Cerebellar nuclear complex (tissue), 1 donor: Measurements from ENCODE around the gene RAI1.

Experiments used
- DNase-seq, 2 experiments: peaks; one replicate each; lab custom pipeline; 2025; lab: John Stamatoyannopoulos, UW

The RAI1 gene

GRCh38 chr17:17732892-17733670 is 51.8 kb downstream of the RAI1 start:
- no peak for DNase-seq

GRCh38 chr17:17736205-17737183 is 55.2 kb downstream of the RAI1 start:
- DNase-seq = no peak

GRCh38 chr17:17737961-17738894 is 57.0 kb downstream of the RAI1 start:
- DNase-seq = no peak

GRCh38 chr17:17738901-17739300 is 57.6 kb downstream of the RAI1 start:
- DNase-seq = no peak

- no peak for DNase-seq
Observed at GRCh38 chr17:17739388-17740066, 58.3 kb downstream of the RAI1 start.

- no peak for DNase-seq
Observed at GRCh38 chr17:17740615-17741348, 59.5 kb downstream of the RAI1 start.

- peak in 1 of 2 experiments; percentile 68 for DNase-seq
Observed at GRCh38 chr17:17741349-17742023, 60.2 kb downstream of the RAI1 start.

- no peak for DNase-seq
Observed at GRCh38 chr17:17742133-17742621, 60.9 kb downstream of the RAI1 start.

- no peak for DNase-seq
Observed at GRCh38 chr17:17742688-17743390, 61.6 kb downstream of the RAI1 start.

GRCh38 chr17:17743391-17744112 is 62.3 kb downstream of the RAI1 start:
- no peak for DNase-seq

GRCh38 chr17:17744116-17744515 is 62.9 kb downstream of the RAI1 start:
- no peak for DNase-seq

GRCh38 chr17:17745476-17746455 is 64.5 kb downstream of the RAI1 start:
- DNase-seq = no peak

GRCh38 chr17:17748179-17748578 is 66.9 kb downstream of the RAI1 start:
- DNase-seq = no peak

- no peak for DNase-seq
Observed at GRCh38 chr17:17748604-17749003, 67.3 kb downstream of the RAI1 start.

GRCh38 chr17:17749025-17749772 is 67.9 kb downstream of the RAI1 start:
- DNase-seq = no peak

GRCh38 chr17:17749921-17750320 is 68.7 kb downstream of the RAI1 start:
- peak in 1 of 2 experiments; percentile 33 for DNase-seq
